HG02852 (cell line): Measurements from ENCODE around the gene BPIFB2.

Experiments used
- ATAC-seq: cut with Tn5 transposase; IDR thresholded peaks from one replicate; pipeline ENCODE4 v1.9.1; 2021; ENCODE audit warnings: mild to moderate bottlenecking, moderate library complexity; ENCODE audit not compliant: unreplicated experiment

The BPIFB2 gene

DNA sequence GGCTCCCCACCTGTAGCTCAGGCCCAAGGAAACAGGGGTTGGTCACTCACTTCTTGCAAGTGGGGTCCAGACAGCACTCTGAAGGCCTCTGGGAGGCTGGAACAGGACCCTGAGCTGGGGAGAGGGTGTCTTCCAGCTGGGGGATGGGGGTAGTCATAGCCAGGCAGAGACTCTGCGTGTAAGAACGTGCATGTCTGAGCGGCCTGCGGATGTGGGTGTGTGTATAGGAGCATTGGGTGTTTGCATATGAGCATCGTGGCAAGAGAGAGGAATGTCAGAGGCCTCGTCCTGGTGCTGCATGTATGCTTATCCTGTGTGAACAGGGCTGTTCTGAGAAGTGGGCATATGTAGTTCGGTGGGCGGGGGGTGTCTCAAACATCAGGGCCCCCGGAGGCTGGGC is 58.3 kb downstream of the BPIFB2 start:
- ATAC-seq = no peak

DNA sequence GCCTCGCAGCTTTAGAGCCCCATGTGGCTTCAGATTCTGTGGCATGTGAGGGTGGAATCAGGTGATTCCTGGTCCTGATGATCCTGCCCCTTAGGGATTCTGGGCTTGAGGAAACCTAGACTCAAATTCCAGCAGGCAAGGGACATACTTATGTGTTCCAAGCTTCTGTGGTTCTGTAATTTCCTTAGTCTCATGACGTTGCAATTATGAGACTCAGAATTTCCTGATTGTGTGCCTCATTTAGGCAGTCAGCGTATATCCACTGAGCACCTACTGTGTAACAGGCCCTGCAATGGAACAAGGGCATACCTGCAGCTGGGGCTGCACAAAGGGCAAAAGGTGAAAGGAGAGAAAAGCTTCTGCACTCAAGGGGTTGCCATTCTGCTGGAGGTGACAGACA is 60.3 kb downstream of the BPIFB2 start:
- no peak for ATAC-seq

DNA sequence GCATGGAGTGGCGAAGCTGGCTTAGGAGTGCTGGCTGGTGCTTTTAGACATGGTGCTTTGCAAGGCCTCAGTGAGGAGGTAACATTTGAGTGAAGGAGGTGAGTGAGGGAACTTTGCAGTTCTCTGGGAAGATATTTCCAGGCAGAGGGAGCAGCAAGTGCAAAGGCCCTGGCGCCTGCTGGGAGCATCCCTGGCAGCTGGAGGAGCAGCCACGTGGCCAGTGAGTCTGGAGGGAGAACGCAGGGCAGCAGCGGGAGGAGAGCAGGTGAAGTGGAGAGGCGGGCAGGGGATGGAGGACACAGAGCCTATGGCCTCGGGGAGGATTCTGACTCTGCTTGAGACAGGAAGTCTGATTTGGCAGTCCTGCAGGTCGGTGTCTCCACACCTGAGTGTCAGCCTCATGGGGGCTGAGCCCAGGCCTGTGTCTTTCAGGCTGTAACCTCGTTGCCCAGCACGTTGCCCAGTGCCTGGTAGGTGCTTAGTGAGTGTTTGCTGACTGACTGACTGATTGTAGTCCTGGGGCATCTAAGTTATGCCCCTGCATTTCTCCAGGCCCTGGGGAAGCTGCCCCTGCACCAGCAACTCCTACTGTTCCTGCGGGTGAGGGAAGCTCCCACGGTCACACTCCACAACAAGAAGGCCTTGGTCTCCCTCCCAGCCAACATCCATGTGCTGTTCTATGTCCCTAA is 60.9 kb downstream of the BPIFB2 start:
- ATAC-seq = no peak

DNA sequence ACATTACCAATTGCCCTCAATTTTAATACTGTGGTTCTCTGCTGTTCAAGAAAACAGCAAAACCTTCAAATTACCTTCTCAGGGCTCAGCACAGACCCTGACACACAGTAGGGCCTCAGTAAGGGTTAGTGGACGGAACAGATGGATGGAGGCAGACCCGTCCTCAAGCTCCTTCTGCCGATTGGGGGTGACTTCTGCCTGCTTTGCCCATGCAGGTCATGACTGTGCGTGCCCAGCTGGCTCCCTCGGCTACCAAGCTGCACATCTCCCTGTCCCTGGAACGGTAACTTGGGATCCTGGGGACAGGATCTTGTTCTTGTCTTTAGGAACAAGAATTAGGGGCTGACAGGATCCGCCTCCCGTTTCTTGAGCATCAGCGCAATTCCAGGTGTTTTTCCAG is 62.2 kb downstream of the BPIFB2 start:
- no peak for ATAC-seq

DNA sequence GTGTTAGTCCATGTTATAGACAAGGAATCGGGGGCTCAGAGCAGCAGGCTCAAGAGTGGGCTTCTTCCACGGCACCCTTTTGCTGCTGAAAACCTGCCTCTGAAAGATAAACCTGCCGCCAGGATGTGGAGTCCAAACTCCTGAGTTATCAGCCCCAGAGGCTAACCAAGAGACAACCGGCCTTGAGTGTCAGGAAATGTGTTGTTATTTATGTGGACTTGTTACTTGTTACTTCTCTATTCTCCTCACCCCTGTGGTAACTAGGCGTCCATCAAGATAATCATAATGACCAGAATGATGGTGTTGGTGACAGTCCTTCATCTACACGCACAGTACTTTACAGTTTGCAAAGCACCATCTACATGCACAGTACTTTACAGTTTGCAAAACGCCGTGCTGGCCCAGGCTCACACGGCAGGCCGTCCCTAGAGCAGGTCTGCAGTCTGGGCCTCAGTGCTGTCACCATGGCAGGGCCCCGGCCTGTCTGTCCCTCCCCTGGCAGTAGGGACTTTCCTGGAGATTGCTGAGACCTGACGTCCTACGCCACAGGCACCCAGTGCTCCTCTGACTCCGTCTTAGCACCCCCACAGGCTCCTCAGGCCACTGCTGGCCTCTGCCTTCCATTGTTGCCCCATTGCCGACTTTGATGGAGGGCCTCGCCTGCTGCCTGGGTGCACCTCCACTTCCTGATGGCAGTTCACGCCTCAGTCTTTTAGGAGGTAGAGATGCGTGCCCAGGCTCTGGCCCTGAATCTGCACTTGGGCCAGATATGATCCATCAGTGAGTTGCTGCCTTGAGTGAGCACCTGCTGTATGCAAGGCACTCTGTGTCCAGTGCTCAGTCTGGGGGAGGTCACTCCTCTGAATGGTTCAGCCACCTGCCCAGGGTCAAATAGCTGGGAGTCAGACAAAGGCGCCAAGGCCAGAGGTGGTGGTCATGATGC is 62.9 kb downstream of the BPIFB2 start:
- ATAC-seq = no peak

DNA sequence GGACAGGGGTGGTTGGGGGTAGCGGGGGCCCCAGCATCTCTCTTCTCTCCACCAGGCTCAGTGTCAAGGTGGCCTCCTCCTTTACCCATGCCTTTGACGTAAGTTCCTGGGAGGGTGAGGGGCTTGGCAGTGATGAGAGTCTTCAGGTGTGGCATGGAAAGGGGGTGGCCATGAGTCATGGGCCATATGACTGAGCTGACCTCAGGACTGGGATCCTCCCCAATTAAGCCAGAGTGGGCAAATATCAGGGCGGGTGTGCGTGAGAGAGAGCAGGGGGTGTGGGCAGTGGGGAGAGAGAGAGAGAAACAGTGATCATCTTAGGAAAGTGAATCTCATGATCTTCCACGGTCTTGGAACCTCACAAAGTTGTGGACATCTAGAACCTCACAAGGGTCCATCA is 63.7 kb downstream of the BPIFB2 start:
- ATAC-seq = no peak

DNA sequence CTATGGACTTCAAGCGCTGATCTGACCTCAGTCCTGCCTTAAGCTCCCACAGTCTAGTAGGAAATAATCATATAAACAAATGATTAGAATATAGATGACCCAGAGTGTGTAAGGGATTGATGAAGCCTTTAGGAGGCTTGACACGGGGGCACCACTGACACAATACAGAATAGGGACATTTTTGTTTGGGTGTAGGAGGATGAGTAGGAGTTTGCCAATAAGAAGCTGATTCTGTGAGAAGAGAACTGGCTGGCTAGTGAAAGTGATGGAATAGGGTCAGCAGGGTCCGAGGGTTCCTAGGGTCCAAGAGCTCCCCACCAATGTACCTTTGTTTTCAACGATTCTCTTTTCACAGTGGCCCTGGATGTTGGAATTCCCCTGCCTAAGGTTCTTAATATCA is 64.9 kb downstream of the BPIFB2 start:
- no peak for ATAC-seq

DNA sequence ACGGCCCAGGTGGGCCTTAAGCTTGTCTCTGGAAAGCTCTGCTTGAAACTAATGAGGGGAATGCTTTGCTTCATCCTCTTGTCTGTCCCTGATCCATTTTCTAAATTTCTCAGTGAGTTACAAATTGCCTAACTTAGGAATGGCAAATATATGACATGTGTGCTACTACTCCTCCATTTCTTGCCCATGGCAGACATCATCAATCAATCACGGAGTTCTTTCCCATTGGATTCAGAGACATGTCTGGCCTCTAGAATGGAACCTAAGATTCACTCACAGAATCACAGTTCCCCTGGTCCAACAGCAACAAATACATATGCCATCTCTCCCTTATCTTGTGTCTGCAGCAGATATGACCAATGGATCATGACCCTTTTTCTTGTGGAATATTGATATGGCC is 65.3 kb downstream of the BPIFB2 start:
- no peak for ATAC-seq
